GM12892 (cell line): ENCODE measurements around the gene DNAH1.

Experiments
- POLR2A ChIP-seq: IDR thresholded peaks from 2 replicates; pipeline ENCODE4 v1.6.1; 2011; ENCODE audit warnings: low read depth, low read length, control low read depth
- POLR2AphosphoS5 ChIP-seq: IDR thresholded peaks from 2 replicates; pipeline ENCODE4 v1.6.1; 2011; ENCODE audit warnings: low read depth, low read length, control low read depth

DNA sequence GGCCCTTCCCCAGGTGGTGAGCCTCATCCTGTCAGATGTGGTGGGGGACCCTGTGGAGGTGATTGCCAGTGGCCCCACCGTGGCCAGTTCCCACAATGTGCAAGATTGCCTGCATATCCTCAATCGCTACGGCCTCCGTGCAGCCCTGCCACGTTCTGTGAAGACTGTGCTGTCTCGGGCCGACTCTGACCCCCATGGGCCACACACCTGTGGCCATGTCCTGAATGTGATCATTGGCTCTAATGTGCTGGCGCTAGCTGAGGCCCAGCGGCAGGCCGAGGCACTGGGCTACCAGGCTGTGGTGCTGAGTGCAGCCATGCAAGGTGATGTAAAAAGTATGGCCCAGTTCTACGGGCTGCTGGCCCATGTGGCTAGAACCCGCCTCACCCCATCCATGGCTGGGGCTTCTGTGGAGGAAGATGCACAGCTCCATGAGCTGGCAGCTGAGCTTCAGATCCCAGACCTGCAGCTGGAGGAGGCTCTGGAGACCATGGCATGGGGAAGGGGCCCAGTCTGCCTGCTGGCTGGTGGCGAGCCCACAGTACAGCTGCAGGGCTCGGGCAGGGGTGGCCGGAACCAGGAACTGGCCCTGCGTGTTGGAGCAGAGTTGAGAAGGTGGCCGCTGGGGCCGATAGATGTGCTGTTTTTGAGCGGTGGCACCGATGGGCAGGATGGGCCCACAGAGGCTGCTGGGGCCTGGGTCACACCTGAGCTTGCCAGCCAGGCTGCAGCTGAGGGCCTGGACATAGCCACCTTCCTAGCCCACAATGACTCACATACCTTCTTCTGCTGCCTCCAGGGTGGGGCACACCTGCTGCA, 23.7 kb upstream of the DNAH1 start:
- TF ChIP-seq POLR2AphosphoS5 (no peak), POLR2A (no peak)
